Measurements from ENCODE around the gene TRIM33.
A peak's percentile ranks its signal among the peaks of the same experiment; 100 is the strongest.

The TRIM33 gene

GRCh38 chr1:114511032-114511785 lies at the start of gene TRIM33:
Gene TRIM33 (minus strand): TSS chr1:114511203. CDS start chr1:114511076, 127 bp downstream.
- peak; percentile 96 for DNase-seq
- peak within 1 kb of the TSS; percentile 99 for H3K27ac Mint-ChIP-seq
- peak within 1 kb of the TSS; percentile 96 for H3K4me3 Mint-ChIP-seq
- H3K27me3 Mint-ChIP-seq, result no peaks in the 10 kb centered on the region
- no peaks in the 10 kb centered on the region for H3K9me3 Mint-ChIP-seq
- H3K36me3 Mint-ChIP-seq (ENCODE audit: low read depth), result peaks cover 41% of the 10 kb centered on the region
- H3K4me1 Mint-ChIP-seq (ENCODE audit: low read depth), result peaks cover 45% of the 10 kb centered on the region

GRCh38 chr1:114559356-114559755 lies 48.4 kb upstream of the TRIM33 start:
- no peak overlapping the region for H3K27ac Mint-ChIP-seq
- H3K4me3 Mint-ChIP-seq, result no peak overlapping the region
- H3K9me3 Mint-ChIP-seq, result no peaks in the 10 kb centered on the region
- H3K27me3 Mint-ChIP-seq, result no peaks in the 10 kb centered on the region
- H3K4me1 Mint-ChIP-seq (ENCODE audit: low read depth), result no peaks in the 10 kb centered on the region
- peaks cover 12% of the 10 kb centered on the region for H3K36me3 Mint-ChIP-seq (ENCODE audit: low read depth)
- DNase-seq, result no peak

GRCh38 chr1:114558544-114558943 lies 47.5 kb upstream of the TRIM33 start:
- no peak for DNase-seq
- Mint-ChIP-seq H3K27me3 (no peaks in the 10 kb centered on the region), H3K36me3 (ENCODE audit: low read depth) (peaks cover 6% of the 10 kb centered on the region), H3K4me3 (no peak overlapping the region), H3K4me1 (ENCODE audit: low read depth) (no peaks in the 10 kb centered on the region), H3K9me3 (no peaks in the 10 kb centered on the region), H3K27ac (no peak overlapping the region)

- no peak overlapping the region for H3K4me3 Mint-ChIP-seq
- no peak overlapping the region for H3K27ac Mint-ChIP-seq
- no peak for DNase-seq
- no peaks in the 10 kb centered on the region for H3K9me3 Mint-ChIP-seq
- no peaks in the 10 kb centered on the region for H3K4me1 Mint-ChIP-seq (ENCODE audit: low read depth)
- no peaks in the 10 kb centered on the region for H3K36me3 Mint-ChIP-seq (ENCODE audit: low read depth)
- H3K27me3 Mint-ChIP-seq, result no peaks in the 10 kb centered on the region
These were observed 43.6 kb upstream of the TRIM33 start for GRCh38 chr1:114554577-114554976.

GRCh38 chr1:114552106-114552639 lies 41.2 kb upstream of the TRIM33 start:
- no peak overlapping the region for H3K27ac Mint-ChIP-seq
- H3K27me3 Mint-ChIP-seq, result no peaks in the 10 kb centered on the region
- no peak for DNase-seq
- no peaks in the 10 kb centered on the region for H3K9me3 Mint-ChIP-seq
- no peaks in the 10 kb centered on the region for H3K36me3 Mint-ChIP-seq (ENCODE audit: low read depth)
- no peaks in the 10 kb centered on the region for H3K4me1 Mint-ChIP-seq (ENCODE audit: low read depth)
- no peak overlapping the region for H3K4me3 Mint-ChIP-seq

- no peaks in the 10 kb centered on the region for H3K27me3 Mint-ChIP-seq
- no peaks in the 10 kb centered on the region for H3K9me3 Mint-ChIP-seq
- no peak overlapping the region for H3K4me3 Mint-ChIP-seq
- no peak overlapping the region for H3K27ac Mint-ChIP-seq
- H3K36me3 Mint-ChIP-seq (ENCODE audit: low read depth), result no peaks in the 10 kb centered on the region
- DNase-seq, result no peak
- no peaks in the 10 kb centered on the region for H3K4me1 Mint-ChIP-seq (ENCODE audit: low read depth)
These were observed 40.4 kb upstream of the TRIM33 start for GRCh38 chr1:114551400-114551799.

GRCh38 chr1:114550336-114550735 lies 39.3 kb upstream of the TRIM33 start:
- no peaks in the 10 kb centered on the region for H3K4me1 Mint-ChIP-seq (ENCODE audit: low read depth)
- H3K4me3 Mint-ChIP-seq, result no peak overlapping the region
- H3K27me3 Mint-ChIP-seq, result no peaks in the 10 kb centered on the region
- H3K9me3 Mint-ChIP-seq, result no peaks in the 10 kb centered on the region
- DNase-seq, result no peak
- no peak overlapping the region for H3K27ac Mint-ChIP-seq
- H3K36me3 Mint-ChIP-seq (ENCODE audit: low read depth), result no peaks in the 10 kb centered on the region

- H3K27me3 Mint-ChIP-seq, result no peaks in the 10 kb centered on the region
- no peak overlapping the region for H3K27ac Mint-ChIP-seq
- DNase-seq, result no peak
- H3K9me3 Mint-ChIP-seq, result no peaks in the 10 kb centered on the region
- no peaks in the 10 kb centered on the region for H3K36me3 Mint-ChIP-seq (ENCODE audit: low read depth)
- H3K4me3 Mint-ChIP-seq, result no peak overlapping the region
- no peaks in the 10 kb centered on the region for H3K4me1 Mint-ChIP-seq (ENCODE audit: low read depth)
These were observed 38.1 kb upstream of the TRIM33 start for GRCh38 chr1:114549137-114549536.

GRCh38 chr1:114547076-114547475 lies 36.1 kb upstream of the TRIM33 start:
- DNase-seq, result no peak
- H3K27ac Mint-ChIP-seq, result no peak overlapping the region
- no peaks in the 10 kb centered on the region for H3K36me3 Mint-ChIP-seq (ENCODE audit: low read depth)
- no peaks in the 10 kb centered on the region for H3K27me3 Mint-ChIP-seq
- no peaks in the 10 kb centered on the region for H3K4me1 Mint-ChIP-seq (ENCODE audit: low read depth)
- no peak overlapping the region for H3K4me3 Mint-ChIP-seq
- no peaks in the 10 kb centered on the region for H3K9me3 Mint-ChIP-seq

- DNase-seq, result no peak
- Mint-ChIP-seq H3K27me3 (no peaks in the 10 kb centered on the region), H3K4me3 (no peak overlapping the region), H3K9me3 (no peaks in the 10 kb centered on the region), H3K4me1 (ENCODE audit: low read depth) (no peaks in the 10 kb centered on the region), H3K27ac (no peak overlapping the region), H3K36me3 (ENCODE audit: low read depth) (no peaks in the 10 kb centered on the region)
These were observed 34.8 kb upstream of the TRIM33 start for GRCh38 chr1:114545796-114546195.

GRCh38 chr1:114545315-114545714 lies 34.3 kb upstream of the TRIM33 start:
- Mint-ChIP-seq H3K27me3 (no peaks in the 10 kb centered on the region), H3K4me1 (ENCODE audit: low read depth) (no peaks in the 10 kb centered on the region), H3K27ac (no peak overlapping the region), H3K4me3 (no peak overlapping the region), H3K9me3 (no peaks in the 10 kb centered on the region), H3K36me3 (ENCODE audit: low read depth) (no peaks in the 10 kb centered on the region)
- DNase-seq, result no peak

GRCh38 chr1:114540821-114541220 lies 29.8 kb upstream of the TRIM33 start:
- Mint-ChIP-seq H3K36me3 (ENCODE audit: low read depth) (no peaks in the 10 kb centered on the region), H3K4me1 (ENCODE audit: low read depth) (no peaks in the 10 kb centered on the region), H3K4me3 (no peak overlapping the region), H3K27me3 (no peaks in the 10 kb centered on the region), H3K9me3 (no peaks in the 10 kb centered on the region), H3K27ac (no peak overlapping the region)
- no peak for DNase-seq

- no peaks in the 10 kb centered on the region for H3K9me3 Mint-ChIP-seq
- DNase-seq, result no peak
- no peak overlapping the region for H3K27ac Mint-ChIP-seq
- H3K27me3 Mint-ChIP-seq, result no peaks in the 10 kb centered on the region
- H3K4me3 Mint-ChIP-seq, result no peak overlapping the region
- no peaks in the 10 kb centered on the region for H3K36me3 Mint-ChIP-seq (ENCODE audit: low read depth)
- no peaks in the 10 kb centered on the region for H3K4me1 Mint-ChIP-seq (ENCODE audit: low read depth)
These were observed 29.3 kb upstream of the TRIM33 start for GRCh38 chr1:114540272-114540671.

GRCh38 chr1:114536043-114536442 lies 25.0 kb upstream of the TRIM33 start:
- H3K36me3 Mint-ChIP-seq (ENCODE audit: low read depth), result no peaks in the 10 kb centered on the region
- no peak overlapping the region for H3K4me3 Mint-ChIP-seq
- DNase-seq, result no peak
- H3K4me1 Mint-ChIP-seq (ENCODE audit: low read depth), result peaks cover 2% of the 10 kb centered on the region
- no peaks in the 10 kb centered on the region for H3K27me3 Mint-ChIP-seq
- H3K9me3 Mint-ChIP-seq, result no peaks in the 10 kb centered on the region
- no peak overlapping the region for H3K27ac Mint-ChIP-seq

GRCh38 chr1:114535401-114535800 lies 24.4 kb upstream of the TRIM33 start:
- Mint-ChIP-seq H3K9me3 (no peaks in the 10 kb centered on the region), H3K36me3 (ENCODE audit: low read depth) (no peaks in the 10 kb centered on the region), H3K4me3 (no peak overlapping the region), H3K27me3 (no peaks in the 10 kb centered on the region), H3K27ac (no peak overlapping the region), H3K4me1 (ENCODE audit: low read depth) (peaks cover 5% of the 10 kb centered on the region)
- no peak for DNase-seq

All from activated T-cell treated with anti-CD3 and anti-CD28 coated beads, Interleukin-2, amount 50 U/mL, for 24 hours (primary cell).